Neural crest cell (in vitro differentiated cells): ENCODE results near the gene SCYGR1. TPM values are rescaled to one million over a fixed set of nuclear protein-coding genes. Genes with fewer than 3 reads are reported as not detected.
"Not testable (repeated sequence)": the region's sequence is repeated elsewhere in the genome, so short reads cannot be mapped to it uniquely, and the experiment has no call there.

ENCODE experiments used
- DNase-seq: peaks from one replicate; pipeline ENCODE4 v3.0.0; 2021; ENCODE audit warnings: low read depth, mixed read lengths, low spot score
- H3K27ac Mint-ChIP-seq: one replicate; pipeline ENCODE4 v1.8.0; 2021; ENCODE audit warnings: mild to moderate bottlenecking, mixed read lengths; ENCODE audit not compliant: unreplicated experiment
- H3K27me3 Mint-ChIP-seq: 2 replicates; pipeline ENCODE4 v1.8.0; 2021; ENCODE audit warnings: low read depth, mild to moderate bottlenecking, mixed read lengths
- H3K36me3 Mint-ChIP-seq: 2 replicates; pipeline ENCODE4 v1.8.0; 2021; ENCODE audit warnings: low read depth, mild to moderate bottlenecking, mixed read lengths
- H3K4me1 Mint-ChIP-seq: 2 replicates; pipeline ENCODE4 v1.8.0; 2021; ENCODE audit warnings: mixed read lengths
- H3K4me3 Mint-ChIP-seq: one replicate; pipeline ENCODE4 v1.8.0; 2021; ENCODE audit warnings: mild to moderate bottlenecking, mixed read lengths
- H3K9me3 Mint-ChIP-seq: 2 replicates; pipeline ENCODE4 v1.8.0; 2021; ENCODE audit warnings: mixed read lengths
- CTCF ChIP-seq: fragments of 200-600 bp; sonication (generic); conservative IDR thresholded peaks from 2 replicates; pipeline ENCODE4 v1.5.0; 2021; ENCODE audit warnings: antibody characterized with exemption, mild to moderate bottlenecking
- total RNA-seq: library from RNA; stranded (reverse); gene quantifications from 2 replicates; pipeline ENCODE4 v1.2.1, GENCODE V29; 2021

Gene SCYGR1
- total RNA-seq, 1 donor from 2014 or later = not detected

DNA sequence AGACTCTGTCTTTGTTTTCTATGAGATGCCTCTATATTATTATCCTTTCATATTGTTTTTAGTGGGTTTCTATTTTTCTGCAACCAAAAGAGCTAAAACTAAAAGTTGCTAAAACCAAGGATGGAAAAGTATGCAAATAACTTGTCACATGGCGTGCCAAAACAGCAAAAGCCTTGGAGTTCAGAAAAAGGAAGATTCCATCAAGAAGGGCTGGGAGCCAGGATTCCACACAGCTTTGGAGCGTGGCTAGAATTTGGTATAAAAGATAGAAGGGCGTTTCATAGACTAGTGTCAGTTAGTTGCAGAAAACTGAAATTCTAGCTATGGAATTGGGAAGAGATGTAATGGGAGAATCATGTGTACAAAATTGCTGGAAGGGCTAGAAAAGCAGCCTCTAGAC is 4.1 kb downstream of the SCYGR1 start:
- H3K9me3 Mint-ChIP-seq = no peaks in the 10 kb centered on the region
- DNase-seq = no peak
- no peak overlapping the region for H3K27ac Mint-ChIP-seq
- no peak overlapping the region for H3K4me3 Mint-ChIP-seq
- no peaks in the 10 kb centered on the region for H3K36me3 Mint-ChIP-seq
- no peaks in the 10 kb centered on the region for H3K27me3 Mint-ChIP-seq
- TF ChIP-seq CTCF = no peak
- H3K4me1 Mint-ChIP-seq = no peaks in the 10 kb centered on the region

DNA sequence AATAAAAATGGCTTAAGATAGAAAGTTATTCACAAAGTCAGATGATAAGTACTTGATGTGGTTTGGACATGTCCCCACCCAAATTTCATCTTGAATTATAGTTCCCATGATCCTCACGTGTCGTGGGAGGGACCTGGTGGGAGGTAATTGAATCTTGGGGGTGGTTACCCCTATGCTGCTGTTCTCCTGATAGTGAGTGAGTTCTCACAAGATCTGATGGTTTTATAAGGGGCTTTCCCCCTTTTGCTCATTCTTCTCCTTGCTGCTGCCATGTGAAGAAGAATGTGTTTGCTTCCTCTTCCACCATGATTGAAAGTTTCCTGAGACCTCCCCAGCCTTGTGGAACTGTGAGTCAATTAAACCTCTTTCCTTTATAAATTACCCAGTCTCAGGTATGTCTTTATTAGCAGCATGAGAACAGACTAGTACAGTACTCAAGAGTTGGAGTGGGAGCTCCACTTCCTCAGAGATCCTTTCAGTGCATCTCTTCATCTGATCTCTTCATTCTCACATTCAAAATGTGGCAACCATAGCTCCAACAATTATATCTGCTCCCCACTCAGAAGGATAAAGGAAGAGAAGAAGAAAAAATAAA is 5.4 kb downstream of the SCYGR1 start:
- not testable (repeated sequence) for H3K9me3 Mint-ChIP-seq, H3K27ac Mint-ChIP-seq, DNase-seq, H3K27me3 Mint-ChIP-seq, H3K36me3 Mint-ChIP-seq, H3K4me3 Mint-ChIP-seq, H3K4me1 Mint-ChIP-seq

DNA sequence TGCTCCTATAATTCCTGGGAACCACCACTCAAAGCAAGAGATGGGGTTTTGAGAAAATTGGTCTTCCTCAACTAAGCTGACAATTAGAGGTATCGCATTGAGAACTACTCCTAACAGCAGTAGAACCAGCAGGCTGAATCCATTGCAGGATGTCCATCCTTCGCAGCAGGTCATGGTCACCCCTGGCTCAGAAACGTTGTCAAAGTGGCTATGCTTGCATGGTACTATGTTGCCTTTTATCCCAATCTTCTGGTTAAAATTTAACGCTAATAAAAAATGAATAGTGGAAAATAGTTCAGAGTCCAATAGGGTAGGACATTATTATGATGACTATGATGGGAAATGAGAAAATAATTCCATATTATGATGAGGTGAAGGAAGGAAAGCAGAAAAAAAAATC is 8.7 kb downstream of the SCYGR1 start, which contains the start of gene TM4SF20:
Gene TM4SF20, minus strand, starts transcription at position 212 of the 400 bp plus-strand sequence. Its CDS starts 38 bp downstream, at position 174.
- H3K4me1 Mint-ChIP-seq = peaks cover 5% of the 10 kb centered on the region
- H3K27me3 Mint-ChIP-seq = no peaks in the 10 kb centered on the region
- no peak for TF ChIP-seq CTCF
- no peaks in the 10 kb centered on the region for H3K36me3 Mint-ChIP-seq
- no peak within 1 kb of the TSS for H3K4me3 Mint-ChIP-seq
- H3K9me3 Mint-ChIP-seq = no peaks in the 10 kb centered on the region
- no peak within 1 kb of the TSS for H3K27ac Mint-ChIP-seq
- DNase-seq = no peak

- no peaks in the 10 kb centered on the region for H3K9me3 Mint-ChIP-seq
- no peak for DNase-seq
- no peak for TF ChIP-seq CTCF
- peaks cover 7% of the 10 kb centered on the region for H3K4me1 Mint-ChIP-seq
- H3K27ac Mint-ChIP-seq = no peak overlapping the region
- H3K27me3 Mint-ChIP-seq = no peaks in the 10 kb centered on the region
- no peak overlapping the region for H3K4me3 Mint-ChIP-seq
- no peaks in the 10 kb centered on the region for H3K36me3 Mint-ChIP-seq
Observed at GRCh38 chr2:227378371-227378782, 9.4 kb downstream of the SCYGR1 start.

- H3K4me3 Mint-ChIP-seq = no peak overlapping the region
- H3K27me3 Mint-ChIP-seq = no peaks in the 10 kb centered on the region
Observed at GRCh38 chr2:227377467-227378351, 10.0 kb downstream of the SCYGR1 start.

More at GRCh38 chr2:227377467-227378351, 10.0 kb downstream of the SCYGR1 start:
- peaks cover 7% of the 10 kb centered on the region for H3K4me1 Mint-ChIP-seq
- no peak for DNase-seq
- no peaks in the 10 kb centered on the region for H3K9me3 Mint-ChIP-seq
- no peak for TF ChIP-seq CTCF
- no peak overlapping the region for H3K27ac Mint-ChIP-seq
- H3K36me3 Mint-ChIP-seq = no peaks in the 10 kb centered on the region
